GM23248 (cell line): ENCODE data around the gene CTAG1B. TPM values are rescaled to one million over a fixed set of nuclear protein-coding genes. Genes with fewer than 3 reads are reported as not detected.
"Not testable (repeated sequence)": the region's sequence is repeated elsewhere in the genome, so short reads cannot be mapped to it uniquely, and the experiment has no call there.

Experiments
- DNase-seq: peaks from one replicate; pipeline ENCODE4 v3.0.0-alpha.2; 2015
- H2AFZ ChIP-seq: fragments of 200-600 bp; sonication (generic); 2 replicates; pipeline ENCODE4 v1.6.1; 2016; ENCODE audit warnings: antibody characterized with exemption
- H3F3A ChIP-seq: fragments of 200-600 bp; sonication (generic); 2 replicates; pipeline ENCODE4 v1.6.1; 2016; ENCODE audit warnings: mild to moderate bottlenecking, antibody characterized with exemption, mixed run types; ENCODE audit not compliant: insufficient read depth
- H3K27ac ChIP-seq: fragments of 200-600 bp; sonication (generic); 2 replicates; pipeline ENCODE4 v1.5.1; 2016; ENCODE audit warnings: mild to moderate bottlenecking
- H3K27me3 ChIP-seq: fragments of 200-600 bp; sonication (generic); replicated peaks from 2 replicates; pipeline ENCODE4 v1.6.1; 2016; ENCODE audit warnings: mild to moderate bottlenecking; ENCODE audit not compliant: insufficient read depth
- H3K36me3 ChIP-seq: fragments of 200-600 bp; sonication (generic); 2 replicates; pipeline ENCODE4 v1.6.1; 2016; ENCODE audit warnings: low read depth, mild to moderate bottlenecking
- H3K4me1 ChIP-seq: fragments of 200-600 bp; sonication (generic); 2 replicates; pipeline ENCODE4 v1.6.1; 2016; ENCODE audit warnings: mild to moderate bottlenecking; ENCODE audit not compliant: insufficient read depth
- H3K4me2 ChIP-seq: fragments of 200-600 bp; sonication (generic); one replicate; pipeline ENCODE4 v1.6.1; 2016; ENCODE audit warnings: mild to moderate bottlenecking; ENCODE audit not compliant: unreplicated experiment
- H3K4me3 ChIP-seq: fragments of 200-600 bp; sonication (generic); 2 replicates; pipeline ENCODE4 v1.5.1; 2016; ENCODE audit warnings: mild to moderate bottlenecking
- H3K79me2 ChIP-seq: fragments of 200-600 bp; sonication (generic); 2 replicates; pipeline ENCODE4 v1.6.1; 2016; ENCODE audit warnings: mild to moderate bottlenecking; ENCODE audit not compliant: insufficient read depth
- H3K9ac ChIP-seq: fragments of 200-600 bp; sonication (generic); 2 replicates; pipeline ENCODE4 v1.6.1; 2016; ENCODE audit warnings: mild to moderate bottlenecking
- H3K9me2 ChIP-seq: fragments of 200-600 bp; sonication (generic); 2 replicates; pipeline ENCODE4 v1.6.1; 2016; ENCODE audit warnings: mixed run types, mild to moderate bottlenecking, moderate library complexity; ENCODE audit not compliant: insufficient read depth
- H3K9me3 ChIP-seq: fragments of 200-600 bp; sonication (generic); one replicate; pipeline ENCODE4 v1.6.1; 2017; ENCODE audit warnings: low read depth
- H4K20me1 ChIP-seq: fragments of 200-600 bp; sonication (generic); 2 replicates; pipeline ENCODE4 v1.6.0; 2016; ENCODE audit not compliant: insufficient read depth
- EZH2 ChIP-seq: fragments of 200-600 bp; sonication (generic); IDR thresholded peaks from 2 replicates; pipeline ENCODE4 v1.6.1; 2018; ENCODE audit warnings: antibody characterized with exemption, mild to moderate bottlenecking; ENCODE audit not compliant: insufficient read depth, poor library complexity, severe bottlenecking
- EZH2phosphoT487 ChIP-seq: fragments of 200-600 bp; sonication (generic); IDR thresholded peaks from 2 replicates; pipeline ENCODE4 v1.6.1; 2018; ENCODE audit warnings: antibody characterized with exemption, moderate library complexity, mild to moderate bottlenecking, low read depth; ENCODE audit not compliant: insufficient read depth
- WGBS, 2 experiments: methylation state at CpG; one replicate each; pipeline ENCODE4 v1.1.6; 2015 to 2017; ENCODE audit warnings: low lambda C conversion rate in 2 of 2, low coverage in 1 of 2; ENCODE audit errors: missing lambda C conversion rate in 2 of 2; 5-methylcytosine and 5-hydroxymethylcytosine counted together
- in situ Hi-C: fragments of 300-500 bp; cut with MboI; formaldehyde crosslinking; loops from 2 replicates; pipeline ENCODE4 v1.15.0; 2020
- polyA plus RNA-seq: library from polyadenylated mRNA; unstranded; fragments of >200 nt; fragmentation: Nextera tagmentation; extraction: Ambion mirVana; gene quantifications from 2 replicates; pipeline ENCODE4 v1.2.1, GENCODE V29; 2016
- total RNA-seq: library from RNA; depleted of rRNA; stranded (reverse); fragments of >200 nt; shearing (Covaris generic); gene quantifications from 2 replicates; pipeline ENCODE4 v1.2.3, GENCODE V29; 2014

CTAG1B gene
- total and polyA plus RNA-seq, 2 experiments from 2014 or later, result not detected

GRCh38 chrX:154654372-154654771 lies 35.3 kb upstream of the CTAG1B start:
- H3K4me2 ChIP-seq, result no peak overlapping the region
- no peaks in the 10 kb centered on the region for H3K4me1 ChIP-seq
- no peak overlapping the region for H3K27ac ChIP-seq
- H3K9ac ChIP-seq, result no peak overlapping the region
- no peaks in the 10 kb centered on the region for H3K79me2 ChIP-seq
- WGBS, 2 experiments, result 88 to 91% methylated on average over 5 to 8 of the region's 10 CpGs
- no peaks in the 10 kb centered on the region for H3K9me3 ChIP-seq
- TF ChIP-seq EZH2phosphoT487 (no peak), EZH2 (no peak)
- no peaks in the 10 kb centered on the region for H3K27me3 ChIP-seq
- H2AFZ ChIP-seq, result no peak overlapping the region
- no peaks in the 10 kb centered on the region for H3F3A ChIP-seq
- no peaks in the 10 kb centered on the region for H3K9me2 ChIP-seq
- H3K4me3 ChIP-seq, result no peak overlapping the region
- in situ Hi-C loops, result no loop called here
- no peaks in the 10 kb centered on the region for H3K36me3 ChIP-seq
- H4K20me1 ChIP-seq, result no peaks in the 10 kb centered on the region
- DNase-seq, result no peak

GRCh38 chrX:154653413-154653812 lies 34.3 kb upstream of the CTAG1B start, which contains the start of gene CTAG2:
TSS of gene CTAG2 (minus strand) at chrX:154653579. CDS start at chrX:154653515, 64 bp downstream.
- DNase-seq, H3K4me3 ChIP-seq, H3K36me3 ChIP-seq, H3K4me2 ChIP-seq, in situ Hi-C loops, H2AFZ ChIP-seq, H3K79me2 ChIP-seq, H3K9me3 ChIP-seq, H3F3A ChIP-seq, H3K9ac ChIP-seq, H3K4me1 ChIP-seq, H3K27ac ChIP-seq, H3K27me3 ChIP-seq, H4K20me1 ChIP-seq, H3K9me2 ChIP-seq: not testable (repeated sequence)
- no CpG with 5 or more reads among the region's 27 CpGs for WGBS, 2 experiments

DNA sequence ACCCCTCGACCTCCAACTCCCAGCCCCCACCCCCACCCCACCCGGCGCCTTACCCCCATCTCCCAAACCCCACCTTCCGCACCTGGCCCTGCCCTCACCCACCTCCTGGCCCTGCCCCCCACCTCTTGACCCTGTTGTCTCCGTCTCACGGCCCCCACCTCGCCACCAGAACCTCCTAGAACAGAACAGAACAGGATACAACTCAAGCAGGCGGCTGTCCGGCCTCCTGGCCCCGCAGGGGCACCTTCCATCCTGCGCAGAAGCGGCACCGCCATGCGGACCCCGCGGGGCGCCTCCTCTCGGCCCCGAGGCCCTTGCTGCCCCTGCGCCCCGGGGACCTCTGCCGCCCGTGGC lies 33.9 kb upstream of the CTAG1B start:
- H3K4me3 ChIP-seq, result no peak overlapping the region
- H3K27me3 ChIP-seq, result no peaks in the 10 kb centered on the region
- no peak overlapping the region for H3K4me2 ChIP-seq
- H3F3A ChIP-seq, result no peaks in the 10 kb centered on the region
- no peaks in the 10 kb centered on the region for H3K79me2 ChIP-seq
- no peaks in the 10 kb centered on the region for H3K36me3 ChIP-seq
- 72 to 89% methylated on average over 3 to 9 of the region's 23 CpGs for WGBS, 2 experiments
- no peaks in the 10 kb centered on the region for H4K20me1 ChIP-seq
- no peak overlapping the region for H3K9ac ChIP-seq
- in situ Hi-C loops, result no loop called here
- no peaks in the 10 kb centered on the region for H3K4me1 ChIP-seq
- H3K9me2 ChIP-seq, result no peaks in the 10 kb centered on the region
- H3K9me3 ChIP-seq, result no peaks in the 10 kb centered on the region
- TF ChIP-seq EZH2phosphoT487, result no peak
- no peak for TF ChIP-seq EZH2
- no peak overlapping the region for H2AFZ ChIP-seq
- no peak overlapping the region for H3K27ac ChIP-seq
- no peak for DNase-seq

- no peak overlapping the region for H3K4me2 ChIP-seq
- H3K27ac ChIP-seq, result no peak overlapping the region
- no peak overlapping the region for H2AFZ ChIP-seq
- no peaks in the 10 kb centered on the region for H3K36me3 ChIP-seq
- no peaks in the 10 kb centered on the region for H3K9me3 ChIP-seq
- H3K79me2 ChIP-seq, result no peaks in the 10 kb centered on the region
- no peaks in the 10 kb centered on the region for H3K9me2 ChIP-seq
- in situ Hi-C loops, result no loop called here
- no peaks in the 10 kb centered on the region for H3F3A ChIP-seq
- no peaks in the 10 kb centered on the region for H3K27me3 ChIP-seq
- whole genome bisulfite sequencing, 2 experiments, result 50 to 79% methylated on average over 2 to 27 of the region's 30 CpGs
- H3K4me3 ChIP-seq, result no peak overlapping the region
- H3K4me1 ChIP-seq, result no peaks in the 10 kb centered on the region
- no peak for DNase-seq
- H4K20me1 ChIP-seq, result no peaks in the 10 kb centered on the region
- no peak overlapping the region for H3K9ac ChIP-seq
- TF ChIP-seq EZH2 (no peak), EZH2phosphoT487 (no peak)
Measured at GRCh38 chrX:154652311-154653047, 33.4 kb upstream of the CTAG1B start.

- Histone ChIP-seq H3K36me3 (no peaks in the 10 kb centered on the region), H3K4me1 (no peaks in the 10 kb centered on the region), H3K9me3 (no peaks in the 10 kb centered on the region), H3K9me2 (no peaks in the 10 kb centered on the region), H3K79me2 (no peaks in the 10 kb centered on the region), H3K9ac (no peak overlapping the region), H3K27me3 (no peaks in the 10 kb centered on the region), H3K4me2 (no peak overlapping the region), H3K27ac (no peak overlapping the region), H4K20me1 (no peaks in the 10 kb centered on the region), H3K4me3 (no peak overlapping the region), H2AFZ (no peak overlapping the region), H3F3A (no peaks in the 10 kb centered on the region)
- 63% methylated on average over 10 of the region's 13 CpGs; no CpG with 5 or more reads in 1 of the 2 experiments for WGBS, 2 experiments
- in situ Hi-C loops, result no loop called here
- DNase-seq, result no peak
- no peak for TF ChIP-seq EZH2phosphoT487
- no peak for TF ChIP-seq EZH2
Measured at GRCh38 chrX:154650221-154650510, 31.1 kb upstream of the CTAG1B start.
